Lower leg skin (tissue), 4 donors: Measurements from ENCODE around the gene MS4A1. TPM values are rescaled to one million over a fixed set of nuclear protein-coding genes. Genes with fewer than 3 reads are reported as not detected.

Experiments
- DNase-seq, 2 donors: peaks; one replicate each; pipeline ENCODE4 v3.0.0-alpha.2; 2019; ENCODE audit warnings: low spot score in 2 of 2
- H3K4me3 ChIP-seq: fragments of 200-600 bp; sonication (generic); 2 replicates; pipeline ENCODE4 v1.5.1; 2017; ENCODE audit warnings: mild to moderate bottlenecking, low read depth; ENCODE audit not compliant: poor library complexity, severe bottlenecking
- CTCF ChIP-seq, 3 donors: fragments of 450-650 bp; IDR thresholded peaks; one replicate each; pipeline ENCODE4 v1.5.1; 2016; ENCODE audit warnings: antibody characterized with exemption in 3 of 3, mild to moderate bottlenecking in 3 of 3, moderate library complexity in 2 of 3
- POLR2A ChIP-seq, 2 donors: fragments of 450-650 bp; IDR thresholded peaks; one replicate each; pipeline ENCODE4 v1.6.1; 2016 to 2017; ENCODE audit warnings: antibody characterized with exemption in 2 of 2, mild to moderate bottlenecking in 1 of 2, moderate library complexity in 1 of 2
- WGBS, 2 donors: methylation state at CpG; one replicate each; pipeline ENCODE4 v1.1.5; 2018; 5-methylcytosine and 5-hydroxymethylcytosine counted together
- intact Hi-C: fragments of 100-400 bp; cut with DNase I; formaldehyde crosslinking; loops from one replicate; pipeline ENCODE4 v1.15.0; 2023; ENCODE audit warnings: low total_unique reads
- total RNA-seq, 4 donors: library from RNA; depleted of rRNA; stranded (reverse); fragments of >200 nt; gene quantifications; one replicate each; pipeline ENCODE4 v1.1.0, GENCODE V29; 2016

MS4A1 gene
- total RNA-seq, 4 donors from 2014 or later, result 0.27 to 0.72 TPM; not detected in 2

GRCh38 chr11:60492488-60493009, 36.9 kb downstream of the MS4A1 start, which contains the start of gene MS4A12:
TSS of gene MS4A12 (plus strand) at chr11:60492778. CDS start at chr11:60497319, 4,541 bp downstream.
- intact Hi-C loops, result no loop called here
- WGBS, 2 donors, result 70 to 75% methylated on average over 4 of the region's 4 CpGs
- TF ChIP-seq CTCF (IDR thresholded peaks at IDR 0.05), result no peak
- TF ChIP-seq POLR2A (IDR thresholded peaks at IDR 0.05), result no peak
- no peak within 1 kb of the TSS for H3K4me3 ChIP-seq
- no peak for DNase-seq

- intact Hi-C loops, result no loop called here
- TF ChIP-seq POLR2A (IDR thresholded peaks at IDR 0.05) (no peak), CTCF (IDR thresholded peaks at IDR 0.05) (no peak)
- DNase-seq, result no peak
- no peak overlapping the region for H3K4me3 ChIP-seq
- WGBS, 2 donors, result 74 to 84% methylated on average over 2 of the region's 2 CpGs
Observed at GRCh38 chr11:60493454-60493853, 37.8 kb downstream of the MS4A1 start.

- intact Hi-C loops, result no loop called here
- no peak for TF ChIP-seq POLR2A (IDR thresholded peaks at IDR 0.05)
- TF ChIP-seq CTCF (IDR thresholded peaks at IDR 0.05), result no peak
- no peak for DNase-seq
- WGBS, 2 donors, result 49 to 80% methylated on average over 2 of the region's 2 CpGs
- H3K4me3 ChIP-seq, result no peak overlapping the region
Observed at GRCh38 chr11:60498399-60498798, 42.8 kb downstream of the MS4A1 start.

- H3K4me3 ChIP-seq, result no peak overlapping the region
- intact Hi-C loops, result no loop called here
- 59 to 68% methylated on average over 4 of the region's 4 CpGs for WGBS, 2 donors
- DNase-seq, result no peak
- no peak for TF ChIP-seq CTCF (IDR thresholded peaks at IDR 0.05)
Observed at GRCh38 chr11:60498853-60499252, 43.2 kb downstream of the MS4A1 start.

- intact Hi-C loops, result no loop called here
- 55 to 65% methylated on average over 3 of the region's 3 CpGs for WGBS, 2 donors
- no peak overlapping the region for H3K4me3 ChIP-seq
- TF ChIP-seq CTCF (IDR thresholded peaks at IDR 0.05) (no peak), POLR2A (IDR thresholded peaks at IDR 0.05) (no peak)
- no peak for DNase-seq
Observed at GRCh38 chr11:60500276-60500910, 44.7 kb downstream of the MS4A1 start.
